A549 (cell line): ENCODE results near the gene TRIM47. TPM values are rescaled to one million over a fixed set of nuclear protein-coding genes. Genes with fewer than 3 reads are reported as not detected.

ENCODE experiments used
- ATAC-seq, 2 experiments: fragments of 200-7000 bp in 1 of 2; fragments of >200 bp in 1 of 2; cut with Nextera tagmentation in 1 of 2; cut with Tn5 transposase in 1 of 2; 3 replicates each; pipeline versions ENCODE4 v1.8.0 to v1.9.1; 2018 to 2020; ENCODE audit warnings: mild to moderate bottlenecking in 1 of 2, moderate library complexity in 1 of 2
- CTCF ChIA-PET: fragments of 300-600 bp; sonication (Branson Sonifier 250); formaldehyde crosslinking; extraction: SDS; loops from one replicate; lab custom pipeline; 2021; ENCODE audit warnings: antibody characterized with exemption, inconsistent platforms; lab: Yijun Ruan, JAX
- POLR2A ChIA-PET: fragments of 350-600 bp; formaldehyde crosslinking; extraction: SDS; loops from one replicate; lab custom pipeline; 2021; ENCODE audit warnings: antibody characterized with exemption, inconsistent platforms; lab: Yijun Ruan, JAX
- DNase-seq, 2 experiments: peaks; one replicate each; pipeline versions ENCODE4 v3.0.0 to v3.0.0-alpha.2; 2011 to 2016; ENCODE audit warnings: low read depth in 1 of 2, low spot score in 1 of 2
- FAIRE-seq: peaks from 2 replicates; lab custom pipeline; 2011; peaks lifted over from hg19 to GRCh38; lab: Jason Lieb, UNC
- H3K27ac ChIP-seq, 2 experiments: fragments of >200 bp; sonication (Bioruptor Twin); formaldehyde crosslinking; 3 replicates each; pipeline ENCODE4 v1.5.1; 2016 to 2017
- H3K4me1 ChIP-seq: fragments of >200 bp; sonication (Bioruptor Twin); formaldehyde crosslinking; 3 replicates; pipeline ENCODE4 v1.6.1; 2016
- H3K4me2 ChIP-seq: fragments of >200 bp; sonication (Bioruptor Twin); formaldehyde crosslinking; 3 replicates; pipeline ENCODE4 v1.6.1; 2016
- H3K4me3 ChIP-seq: fragments of >200 bp; sonication (Bioruptor Twin); formaldehyde crosslinking; 3 replicates; pipeline ENCODE4 v1.5.1; 2016
- H3K9me3 ChIP-seq: fragments of >200 bp; sonication (Bioruptor Twin); formaldehyde crosslinking; 3 replicates; pipeline ENCODE4 v1.6.1; 2016
- CBX2 ChIP-seq: fragments of 200-600 bp; sonication (generic); IDR thresholded peaks from 2 replicates; pipeline ENCODE4 v1.6.1; 2016; ENCODE audit warnings: low read depth, mild to moderate bottlenecking, borderline replicate concordance
- CHD2 ChIP-seq: fragments of 150-350 bp; IDR thresholded peaks from 2 replicates; pipeline ENCODE4 v1.6.1; 2014; ENCODE audit warnings: low read length; ENCODE audit not compliant: partially characterized antibody
- ELK1 ChIP-seq: fragments of 150-350 bp; IDR thresholded peaks from 2 replicates; pipeline ENCODE4 v1.6.1; 2014; ENCODE audit warnings: low read depth, mild to moderate bottlenecking, low read length
- FOSB ChIP-seq: fragments of 250-450 bp; sonication (Bioruptor Pico); IDR thresholded peaks from 2 replicates; pipeline ENCODE4 v1.5.0; 2020; ENCODE audit warnings: mild to moderate bottlenecking, moderate library complexity
- HOXA7 ChIP-seq: fragments of 250-450 bp; sonication (Bioruptor Pico); IDR thresholded peaks from 2 replicates; pipeline ENCODE4 v1.5.0; 2020; ENCODE audit warnings: mild to moderate bottlenecking, moderate library complexity
- KDM1A ChIP-seq: fragments of 200-600 bp; sonication (generic); IDR thresholded peaks from 2 replicates; pipeline ENCODE4 v1.6.1; 2016; ENCODE audit warnings: low read depth, mild to moderate bottlenecking
- KDM5A ChIP-seq: fragments of 200-600 bp; sonication (generic); IDR thresholded peaks from 2 replicates; pipeline ENCODE4 v1.6.1; 2016; ENCODE audit warnings: antibody characterized with exemption, mild to moderate bottlenecking
- NR3C1 ChIP-seq: fragments of >200 bp; sonication (Bioruptor Twin); formaldehyde crosslinking; IDR thresholded peaks from 3 replicates; pipeline ENCODE4 v1.6.1; 2017
- POLR2A ChIP-seq: IDR thresholded peaks from 2 replicates; pipeline ENCODE4 v1.6.1; 2012; ENCODE audit warnings: mild to moderate bottlenecking, low read length
- REST ChIP-seq: fragments of 200-600 bp; sonication (generic); IDR thresholded peaks from 2 replicates; pipeline ENCODE4 v1.6.1; 2016; ENCODE audit warnings: antibody characterized with exemption, mild to moderate bottlenecking, moderate library complexity
- SREBF2 ChIP-seq: fragments of 450-650 bp; IDR thresholded peaks from 2 replicates; pipeline ENCODE4 v1.6.1; 2014; ENCODE audit warnings: mild to moderate bottlenecking, moderate library complexity
- USF2 ChIP-seq: fragments of 450-650 bp; IDR thresholded peaks from 2 replicates; pipeline ENCODE4 v1.6.1; 2014; ENCODE audit warnings: antibody characterized with exemption
- ZC3H11A ChIP-seq: fragments of 450-650 bp; IDR thresholded peaks from 2 replicates; pipeline ENCODE4 v1.6.1; 2014; ENCODE audit warnings: antibody characterized with exemption, mild to moderate bottlenecking
- ZFP36 ChIP-seq: fragments of 450-650 bp; IDR thresholded peaks from 2 replicates; pipeline ENCODE4 v1.6.1; 2014; ENCODE audit warnings: borderline replicate concordance; ENCODE audit not compliant: partially characterized antibody
- WGBS: methylation state at CpG from one replicate; pipeline ENCODE4 v1.1.6; 2017; ENCODE audit errors: missing lambda C conversion rate; 5-methylcytosine and 5-hydroxymethylcytosine counted together
- polyA plus RNA-seq, 4 experiments: library from polyadenylated mRNA; depleted of rRNA in 3 of 4; stranded (reverse); fragments of >200 nt; fragmentation: RNase III in 1 of 4; extraction: RNeasy Plus Mini Kit Qiagen cat#74134 plus additional on column Dnase treatment in 1 of 4; gene quantifications; 2 replicates in 3 of 4; 3 replicates in 1 of 4; pipeline ENCODE4 v1.2.3, GENCODE V29; 2011 to 2017

The TRIM47 gene
- polyA plus RNA-seq, 2 of the 4 experiments (the other 2 are of a cell fraction): 19.6 to 46.6 TPM

- TF ChIP-seq CHD2 (no peak), KDM5A (no peak)
Observed at GRCh38 chr17:75842411-75842810, 36.0 kb downstream of the TRIM47 start (continued).

- TF ChIP-seq ZC3H11A (no peak), SREBF2 (no peak), CBX2 (no peak), KDM5A (no peak), REST (no peak), FOSB (CRISPR knock-in tag) (no peak), KDM1A (no peak), HOXA7 (CRISPR knock-in tag) (no peak), NR3C1 (no peak), ELK1 (no peak), ZFP36 (no peak)
- Histone ChIP-seq H3K9me3 (no peaks in the 10 kb centered on the region), H3K4me2 (no peak overlapping the region), H3K27ac (no peak overlapping the region), H3K4me1 (peaks cover 21% of the 10 kb centered on the region), H3K4me3 (no peak overlapping the region)
- no peak for ATAC-seq
- no peak for DNase-seq
- no peak for FAIRE-seq
- 57% methylated on average over 7 of the region's 7 CpGs for WGBS
- ChIA-PET CTCF (interaction anchor here (1.4 to 37.0 kb wide), 3 partner anchors 0 to 36 kb away, joined by 8 to 691 read pairs (median 691); partner anchors contain the start of genes UNC13D and WBP2), POLR2A (interaction anchor here (1.2 to 1.6 kb wide), 2 partner anchors 15 to 61 kb away, joined by 4 to 5 read pairs; partner anchors contain the start of gene WBP2)
Observed at GRCh38 chr17:75840799-75841164, 37.6 kb downstream of the TRIM47 start.

GRCh38 chr17:75839942-75840798 is 38.2 kb downstream of the TRIM47 start:
- no peak overlapping the region for H3K4me3 ChIP-seq
- peaks cover 15% of the 10 kb centered on the region for H3K4me1 ChIP-seq
- FAIRE-seq (no peak), DNase-seq (no peak), ATAC-seq (no peak)
- POLR2A ChIA-PET: interaction anchor here (0.6 to 1.6 kb wide), 4 partner anchors 15 to 61 kb away, joined by 3 to 6 read pairs (median 4); partner anchors contain the start of gene WBP2
- H3K9me3 ChIP-seq: no peaks in the 10 kb centered on the region
- CTCF ChIA-PET: interaction anchor here (0.7 to 37.0 kb wide), 5 partner anchors 1 to 700 kb away, joined by 3 to 691 read pairs (median 8); partner anchors contain the start of genes UNC13D and WBP2
- 0 out of 6 replicates have a peak overlapping the region, but pooled peaks of 1 of the 2 experiments have one; percentile 32 for H3K27ac ChIP-seq
- H3K4me2 ChIP-seq: no peak overlapping the region
- TF ChIP-seq CHD2 (no peak), POLR2A (no peak)
- WGBS: 92% methylated on average over 35 of the region's 36 CpGs

- FAIRE-seq (no peak), ATAC-seq (no peak), DNase-seq (no peak)
- H3K4me3 ChIP-seq: no peak overlapping the region
- POLR2A ChIA-PET: no interaction called here
- CTCF ChIA-PET: interaction anchor here (1.3 to 37.0 kb wide), 3 partner anchors 3 to 22 kb away, joined by 5 to 691 read pairs (median 691); partner anchors contain the start of genes UNC13D and WBP2
- no peak for TF ChIP-seq USF2
- no peaks in the 10 kb centered on the region for H3K4me1 ChIP-seq
- no peak overlapping the region for H3K4me2 ChIP-seq
- H3K9me3 ChIP-seq: no peaks in the 10 kb centered on the region
- whole genome bisulfite sequencing: 93% methylated on average over 15 of the region's 15 CpGs
- no peak overlapping the region for H3K27ac ChIP-seq
Observed at GRCh38 chr17:75838410-75838809, 40.0 kb downstream of the TRIM47 start.
